ENCODE data around the gene ACTG2.

Gene ACTG2

DNA sequence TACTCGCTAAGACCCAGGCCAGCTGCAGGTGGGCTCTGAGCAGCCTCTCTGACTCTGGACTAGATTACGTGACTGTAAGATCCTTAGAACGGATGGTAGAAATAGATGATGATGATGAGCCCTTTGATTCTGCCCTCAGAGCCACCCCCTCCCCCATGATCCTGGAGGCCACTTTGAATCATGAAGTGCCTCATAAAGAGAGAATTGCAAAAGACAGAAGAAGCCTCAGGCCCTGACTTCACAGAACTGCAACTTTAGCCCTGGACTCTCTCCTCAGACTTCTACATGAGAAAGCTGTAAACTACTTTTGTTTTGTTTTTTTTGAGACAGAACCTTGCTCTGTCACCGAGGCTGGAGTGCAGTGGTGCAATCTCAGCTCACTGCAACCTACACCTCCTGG is 76.5 kb downstream of the ACTG2 start:
- DNase-seq (ENCODE audit: low read depth) = no peak
